Measurements from ENCODE around the gene RGL4.

The RGL4 gene

DNA sequence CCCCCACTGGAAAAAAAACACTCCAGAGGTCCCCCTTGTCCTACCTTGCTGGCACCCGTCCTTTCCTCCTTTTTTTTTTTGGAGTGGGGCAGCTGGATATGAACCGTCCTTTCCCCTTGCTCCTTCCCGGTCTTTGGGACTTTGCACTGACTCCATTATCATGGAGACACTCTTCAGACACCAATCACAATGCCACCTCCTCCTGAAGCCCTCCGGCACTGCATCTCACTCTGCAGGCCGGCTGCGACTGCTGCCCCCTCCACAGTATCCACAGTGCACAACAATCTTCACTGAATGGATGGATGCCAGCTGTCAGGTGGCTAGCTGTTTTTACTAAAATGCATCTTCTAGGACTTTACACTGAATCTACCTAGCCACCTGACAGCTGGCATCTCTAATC is 12.7 kb upstream of the RGL4 start:
- DNase-seq (ENCODE audit: low read depth in 2 of 2): no peak

DNA sequence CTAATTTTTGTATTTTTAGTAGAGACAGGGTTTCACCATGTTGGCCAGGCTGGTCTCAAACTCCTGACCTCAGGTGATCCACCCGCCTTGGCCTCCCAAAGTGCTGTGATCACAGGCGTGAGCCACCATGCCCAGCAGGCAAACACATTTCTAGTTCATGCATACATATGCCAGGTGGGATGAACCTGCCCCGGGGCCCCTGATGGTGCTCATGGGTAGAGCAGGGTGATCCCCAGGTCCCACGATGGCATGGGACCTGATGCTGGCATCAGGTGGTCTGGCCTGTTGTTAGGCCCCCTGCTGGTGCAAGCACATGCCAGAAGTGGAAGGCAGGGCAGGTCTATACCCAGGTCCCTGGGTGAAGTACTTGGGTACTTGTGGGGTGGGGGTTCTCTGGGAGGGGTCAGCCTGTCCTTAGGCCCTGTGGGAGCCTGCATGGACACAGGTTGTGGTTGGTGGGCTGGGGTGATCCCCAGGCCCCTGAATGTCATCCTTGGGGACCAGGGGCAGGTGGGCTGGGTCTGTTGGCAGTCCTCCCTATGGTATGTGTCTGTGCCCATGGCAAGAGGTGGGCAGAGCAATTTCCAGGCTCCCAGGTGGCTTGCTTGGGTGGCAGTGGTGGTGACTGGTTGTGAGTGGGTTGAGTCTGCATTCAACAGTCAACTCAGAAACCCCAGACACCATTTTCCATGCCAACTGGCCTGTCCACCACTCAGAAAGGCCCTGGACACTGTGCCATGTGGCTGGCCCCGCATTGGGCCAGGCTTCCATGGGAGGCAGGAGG is 9.6 kb upstream of the RGL4 start:
- no peak for DNase-seq (ENCODE audit: low read depth in 2 of 2)

DNA sequence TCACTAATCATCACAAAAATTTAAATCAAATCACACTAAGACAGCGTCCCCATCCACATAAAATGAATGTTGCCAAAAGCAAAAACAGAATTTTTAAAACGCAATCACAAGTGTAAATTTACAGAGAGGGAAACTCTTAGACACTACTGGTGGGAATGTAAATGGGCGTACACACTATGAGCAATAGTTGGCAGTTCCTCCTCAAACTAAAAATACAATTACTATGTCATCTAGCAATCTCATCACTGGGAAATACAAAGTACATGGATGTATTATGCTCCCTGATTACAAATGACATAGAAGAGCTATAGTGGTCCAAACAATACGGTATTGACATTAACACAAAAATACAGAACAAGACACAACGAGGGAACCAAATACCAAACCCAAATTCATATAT is 8.7 kb upstream of the RGL4 start:
- no peak for DNase-seq (ENCODE audit: low read depth in 2 of 2)

DNA sequence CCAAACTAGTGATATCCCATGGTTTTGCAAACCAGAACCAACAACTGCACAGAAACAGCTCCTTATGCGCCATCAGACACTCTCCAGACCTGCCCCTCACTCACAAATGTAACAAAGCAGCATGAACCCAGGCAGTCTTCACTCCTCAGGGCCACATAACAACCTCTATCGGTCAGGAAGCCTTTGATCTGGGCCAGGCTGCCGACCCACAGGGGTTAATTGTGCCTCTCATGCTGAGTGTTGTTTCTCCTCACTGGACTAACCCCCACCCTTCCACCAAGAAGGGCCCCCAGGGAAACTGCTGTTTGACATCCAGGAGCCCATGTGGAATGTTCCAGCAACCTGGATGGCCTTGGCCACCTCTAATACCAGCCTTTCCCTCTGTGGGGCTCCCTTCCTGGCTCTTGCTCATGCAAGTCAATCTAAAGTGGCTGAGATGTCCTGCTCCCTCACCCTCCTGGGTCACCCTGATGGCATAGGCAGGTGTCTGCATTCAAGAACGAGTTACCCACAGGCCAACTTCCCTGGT is 7.9 kb upstream of the RGL4 start:
- no peak for DNase-seq (ENCODE audit: low read depth in 2 of 2)

DNA sequence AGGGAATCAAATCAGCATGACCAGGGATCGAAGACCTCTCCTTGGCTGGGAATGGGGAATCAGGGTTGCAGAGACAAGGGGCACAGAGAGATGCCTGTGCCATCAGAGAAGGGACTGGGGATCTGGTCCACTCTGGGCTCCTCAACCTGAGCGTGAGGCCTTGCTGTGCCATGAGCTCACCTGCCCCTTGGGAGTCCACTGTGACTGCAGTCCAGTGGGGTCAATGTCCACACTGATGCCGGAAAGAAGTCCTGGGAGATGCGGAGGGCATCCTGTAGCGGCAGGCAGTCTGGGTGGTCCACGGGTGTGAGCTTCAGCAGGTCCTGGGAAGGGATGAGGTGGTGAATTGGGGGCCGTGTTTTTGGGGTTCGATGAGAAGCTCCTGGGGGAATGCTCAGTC is 7.3 kb upstream of the RGL4 start:
- no peak for DNase-seq (ENCODE audit: low read depth in 2 of 2)

DNA sequence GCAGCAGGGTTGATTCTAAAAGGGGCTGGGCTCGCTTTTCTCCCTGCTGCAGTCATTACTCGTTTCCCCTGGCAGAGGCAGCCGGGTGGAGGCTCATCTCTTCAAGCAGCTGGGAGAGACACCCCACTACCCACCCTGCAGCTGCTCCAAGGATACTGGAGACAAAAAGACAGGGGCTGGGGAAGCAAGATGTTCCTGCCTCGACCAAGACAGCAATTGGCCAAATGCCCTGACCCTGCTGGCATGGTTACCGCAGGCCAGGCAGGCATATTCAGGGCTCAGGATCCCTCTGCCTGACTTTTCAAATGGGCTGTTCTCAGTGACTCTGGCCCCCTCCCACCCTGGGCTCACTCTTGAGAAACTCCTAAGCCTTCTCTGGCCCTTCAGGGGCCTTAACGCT is 6.8 kb upstream of the RGL4 start:
- DNase-seq (ENCODE audit: low read depth in 2 of 2): no peak

DNA sequence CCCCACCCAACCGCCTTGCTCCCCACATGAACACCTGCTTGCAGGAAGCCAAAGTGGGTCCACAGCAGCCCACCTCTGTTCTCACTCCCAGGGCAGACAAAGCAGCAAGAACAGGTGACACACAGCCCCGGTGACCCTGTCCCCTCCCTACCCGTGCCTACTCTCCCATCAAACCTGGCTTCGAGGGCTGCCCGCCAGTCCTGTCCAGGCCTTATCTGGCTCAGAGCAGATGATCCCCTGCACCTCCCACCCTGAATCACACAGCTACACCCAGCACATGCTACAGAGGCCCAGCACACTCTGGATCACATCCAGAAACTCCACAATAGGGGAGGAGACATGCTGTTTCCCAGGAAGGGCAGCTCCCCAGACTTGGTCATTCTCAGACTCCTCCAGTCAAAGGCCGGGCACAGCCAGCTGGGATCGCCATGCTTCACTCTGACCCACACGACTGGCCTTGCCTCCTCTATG is 6.2 kb upstream of the RGL4 start:
- DNase-seq (ENCODE audit: low read depth in 2 of 2): no peak

DNA sequence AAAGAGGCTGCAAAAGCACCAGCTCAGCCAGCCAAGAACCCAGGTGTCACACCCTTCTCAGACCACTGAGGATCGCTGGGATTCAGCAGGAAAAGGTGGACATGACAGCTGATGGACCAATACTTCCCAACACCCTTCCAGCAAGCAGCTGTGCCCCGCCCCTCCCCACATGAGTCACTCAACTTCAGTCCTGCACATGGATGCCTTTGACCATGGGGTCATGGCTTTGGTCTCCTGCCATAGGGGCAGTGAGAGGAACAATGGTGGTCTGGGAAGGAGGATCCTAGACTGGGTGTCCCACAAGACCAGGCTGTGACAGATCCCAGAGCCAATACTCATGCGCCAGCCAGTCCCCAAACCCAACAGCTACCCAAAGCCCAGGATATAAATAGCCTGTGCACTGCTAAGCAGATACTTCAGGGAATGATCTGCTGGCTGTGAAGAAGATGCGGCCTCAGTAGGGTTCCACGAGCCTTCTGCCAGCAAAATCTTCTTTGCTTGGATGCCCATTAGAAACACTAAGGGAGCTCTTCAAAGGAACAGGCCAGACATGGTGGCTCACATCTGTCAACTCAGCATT is 5.5 kb upstream of the RGL4 start:
- DNase-seq (ENCODE audit: low read depth in 2 of 2): no peak

DNA sequence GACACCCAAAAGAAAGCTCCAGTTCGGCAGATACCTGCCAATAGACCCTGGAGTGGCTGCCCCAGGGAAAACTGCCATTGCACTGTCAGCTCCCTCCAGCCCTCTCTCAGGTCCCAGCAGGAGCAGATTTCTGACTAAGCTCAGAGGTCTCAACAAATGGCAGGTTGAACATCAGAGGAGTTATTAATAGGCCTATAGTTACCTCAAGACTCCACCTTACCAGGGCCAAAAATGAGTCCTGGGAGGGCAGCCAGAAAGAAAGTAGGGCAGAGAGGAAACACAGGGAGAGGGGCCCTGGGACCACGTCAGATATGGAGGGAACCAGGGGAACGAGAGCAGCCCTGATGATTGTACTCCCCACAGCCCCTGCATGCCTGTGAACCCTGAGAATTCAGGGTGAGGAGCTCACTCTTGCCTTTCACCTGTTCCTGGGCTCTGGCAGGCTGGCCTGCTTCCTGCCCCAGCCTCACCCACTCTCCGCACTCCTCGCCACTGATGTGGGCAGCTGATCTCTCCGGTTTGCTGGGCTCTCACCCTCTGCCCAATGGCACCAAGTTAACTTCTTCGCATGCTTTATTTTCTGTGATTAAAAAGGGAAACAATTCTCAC is 4.3 kb upstream of the RGL4 start:
- no peak for DNase-seq (ENCODE audit: low read depth in 2 of 2)

DNA sequence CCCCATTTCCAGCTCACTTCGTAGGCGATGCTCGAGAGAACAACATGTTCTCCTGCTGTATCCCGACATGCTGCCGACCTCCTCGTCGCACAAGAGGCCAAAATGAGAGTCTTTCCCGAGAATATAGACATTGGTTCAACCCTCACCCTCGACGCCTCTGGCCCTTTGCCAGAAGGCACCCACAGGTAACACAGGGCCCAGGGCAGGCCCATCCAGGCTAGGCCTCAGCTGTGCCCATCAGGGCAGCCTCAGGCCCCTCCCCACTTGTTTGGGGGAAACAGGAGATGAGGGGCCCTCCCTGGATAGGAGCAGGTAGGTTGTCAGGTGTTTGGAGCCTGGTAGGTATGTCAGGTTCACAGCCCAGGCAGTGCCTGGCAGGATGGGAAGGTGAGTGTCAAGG is 2.7 kb upstream of the RGL4 start:
- DNase-seq (ENCODE audit: low read depth in 2 of 2): no peak

DNA sequence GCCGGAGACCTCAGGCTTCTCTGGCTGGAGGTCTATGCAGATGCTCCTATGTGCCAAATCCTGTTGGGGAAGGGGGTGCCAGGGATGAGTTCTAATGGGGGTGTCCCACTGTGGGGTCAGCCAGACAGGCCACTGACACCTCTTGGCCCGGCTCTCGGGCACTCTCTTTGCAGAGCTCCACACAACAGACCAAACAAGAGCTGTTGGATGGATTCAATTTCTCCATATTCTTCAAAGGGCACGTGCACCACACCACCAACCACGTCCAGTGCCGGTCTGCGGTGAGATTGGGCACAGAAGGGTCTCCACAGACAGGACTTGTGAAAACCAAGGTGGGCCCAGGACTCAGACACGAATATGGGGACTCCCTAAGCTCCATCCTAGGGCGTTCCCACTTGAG is 2.2 kb upstream of the RGL4 start:
- DNase-seq (ENCODE audit: low read depth in 2 of 2): no peak

DNA sequence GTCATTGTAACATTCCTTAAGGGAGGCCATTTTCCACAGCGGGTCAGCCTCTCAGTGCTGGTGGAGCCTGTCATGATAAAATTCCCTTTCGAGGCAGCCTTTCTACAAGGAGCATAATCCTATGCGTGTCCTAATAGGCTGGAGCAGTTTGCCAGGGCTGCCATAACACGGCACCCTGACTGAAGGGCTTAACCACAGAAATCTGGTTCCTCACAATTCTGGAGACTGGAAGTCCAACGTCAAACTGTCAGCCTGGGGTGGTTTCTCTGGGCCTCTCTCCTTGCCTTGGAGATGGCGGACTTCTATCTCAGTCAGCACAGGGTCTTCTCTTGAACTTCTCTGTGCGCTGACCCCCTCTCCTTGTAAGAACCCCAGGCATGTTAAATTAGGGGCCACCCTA is 1.4 kb upstream of the RGL4 start:
- DNase-seq (ENCODE audit: low read depth in 2 of 2): no peak

DNA sequence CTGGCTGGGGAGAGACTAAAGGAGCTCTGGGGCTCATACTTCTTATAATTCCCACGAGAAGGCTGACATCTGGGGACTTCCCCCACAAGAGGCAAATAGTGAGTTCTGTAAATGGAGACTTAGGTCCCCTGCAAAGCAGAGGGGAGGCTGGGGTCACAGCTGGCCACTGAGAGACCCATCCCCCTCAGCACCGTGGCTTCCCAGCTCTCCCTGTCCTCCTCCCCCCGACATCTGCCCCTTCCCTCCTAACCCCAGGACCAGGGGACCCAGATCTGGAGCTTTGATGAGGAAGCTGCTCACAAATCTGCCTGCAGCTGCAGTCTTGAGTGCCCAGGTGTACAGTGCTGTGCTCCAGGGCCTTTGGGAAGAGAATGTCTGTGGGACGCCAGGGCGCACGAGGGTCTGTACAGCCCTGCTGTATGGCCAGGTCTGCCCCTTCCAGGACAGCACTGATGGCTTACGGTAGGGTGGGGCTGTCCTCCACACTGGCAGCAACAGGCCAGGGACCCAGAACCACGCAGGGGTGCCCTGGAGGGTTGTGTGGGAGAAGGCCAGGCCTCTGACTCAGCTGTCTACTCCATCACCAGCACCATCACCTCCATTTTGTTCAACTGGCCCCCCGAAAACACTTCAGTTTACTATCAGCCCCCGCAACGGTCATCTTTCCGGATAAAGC is 1.1 kb downstream of the RGL4 start:
- DNase-seq (ENCODE audit: low read depth in 2 of 2): no peak

DNA sequence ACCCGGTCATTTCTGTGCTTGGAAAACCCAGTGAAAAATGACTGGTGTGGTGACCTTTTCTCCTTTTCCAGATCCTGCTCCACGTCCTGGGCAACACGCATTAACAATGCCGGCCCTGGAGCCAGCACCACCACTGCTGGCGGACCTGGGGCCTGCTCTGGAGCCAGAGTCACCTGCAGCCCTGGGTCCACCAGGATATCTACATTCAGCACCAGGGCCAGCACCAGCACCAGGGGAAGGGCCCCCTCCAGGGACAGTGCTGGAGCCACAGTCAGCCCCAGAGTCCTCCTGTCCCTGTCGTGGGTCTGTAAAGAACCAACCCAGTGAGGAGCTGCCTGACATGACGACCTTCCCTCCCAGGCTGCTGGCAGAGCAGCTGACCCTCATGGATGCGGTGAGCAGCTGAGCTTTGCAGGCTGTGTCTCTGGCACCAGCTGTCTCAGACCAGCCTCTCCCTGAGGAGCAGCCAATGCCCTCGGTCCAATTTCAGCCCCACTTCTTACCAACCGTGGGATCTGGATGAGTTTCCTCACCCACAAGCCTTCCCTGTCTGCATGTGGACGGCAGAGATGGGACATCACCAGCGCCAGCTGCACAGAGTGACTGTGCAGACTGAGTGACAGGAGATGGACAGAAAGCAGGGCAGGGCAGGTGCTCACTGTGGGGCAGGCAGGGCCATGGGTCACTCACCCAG is 1.9 kb downstream of the RGL4 start:
- DNase-seq (ENCODE audit: low read depth in 2 of 2): no peak

DNA sequence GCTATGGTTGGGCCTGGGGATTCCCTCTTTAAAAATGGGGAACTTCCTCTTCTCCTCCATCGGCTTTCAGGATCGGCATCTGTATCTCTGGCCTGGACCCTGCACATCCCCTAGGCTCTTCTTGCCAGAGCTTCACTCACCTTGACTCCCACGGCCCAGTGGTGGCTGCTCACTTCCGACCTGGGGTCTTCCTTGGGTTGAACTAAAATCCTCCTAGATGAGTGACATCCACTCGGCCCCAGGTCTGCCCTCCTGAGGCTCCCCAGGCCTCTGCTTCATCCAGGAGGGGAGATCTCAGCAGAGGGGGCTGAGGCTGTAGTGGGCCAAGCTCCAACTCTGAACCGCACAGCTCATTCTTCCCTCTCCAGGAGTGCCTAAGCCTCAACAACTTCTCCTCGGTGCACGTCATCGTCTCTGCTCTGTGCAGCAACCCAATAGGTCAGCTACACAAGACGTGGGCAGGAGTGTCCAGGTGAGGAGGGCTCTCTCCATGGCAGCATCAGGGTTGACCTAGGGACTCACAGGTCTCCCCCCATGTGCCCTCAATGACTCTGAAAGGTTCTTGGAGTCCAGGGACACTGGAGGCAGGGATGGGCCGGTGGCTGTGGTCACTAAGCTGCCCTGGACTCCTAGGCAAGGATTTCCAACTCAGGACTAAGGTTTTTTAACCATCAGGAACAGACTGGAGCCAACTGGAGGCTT is 3.3 kb downstream of the RGL4 start:
- DNase-seq (ENCODE audit: low read depth in 2 of 2): no peak

DNA sequence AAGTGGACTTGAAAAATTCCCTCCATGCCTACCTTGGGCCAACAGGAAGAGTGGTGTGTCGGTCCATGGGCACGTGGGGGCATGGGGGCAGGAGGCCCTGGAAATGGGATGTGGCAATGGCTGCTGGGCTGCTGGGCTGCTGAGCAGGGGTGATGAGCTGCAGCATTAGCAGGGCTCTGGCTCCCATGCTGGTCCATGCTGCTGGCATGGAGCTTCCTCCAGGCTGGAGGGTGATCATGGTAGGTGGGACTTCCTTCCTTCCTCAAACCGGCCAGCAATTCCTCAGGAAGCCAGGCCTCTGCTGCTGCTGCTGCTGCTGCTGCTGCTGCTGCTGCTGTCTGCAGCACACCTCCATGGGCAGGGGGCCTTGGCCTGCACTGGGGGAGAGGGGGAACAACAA is 4.3 kb downstream of the RGL4 start:
- DNase-seq (ENCODE audit: low read depth in 2 of 2): no peak

DNA sequence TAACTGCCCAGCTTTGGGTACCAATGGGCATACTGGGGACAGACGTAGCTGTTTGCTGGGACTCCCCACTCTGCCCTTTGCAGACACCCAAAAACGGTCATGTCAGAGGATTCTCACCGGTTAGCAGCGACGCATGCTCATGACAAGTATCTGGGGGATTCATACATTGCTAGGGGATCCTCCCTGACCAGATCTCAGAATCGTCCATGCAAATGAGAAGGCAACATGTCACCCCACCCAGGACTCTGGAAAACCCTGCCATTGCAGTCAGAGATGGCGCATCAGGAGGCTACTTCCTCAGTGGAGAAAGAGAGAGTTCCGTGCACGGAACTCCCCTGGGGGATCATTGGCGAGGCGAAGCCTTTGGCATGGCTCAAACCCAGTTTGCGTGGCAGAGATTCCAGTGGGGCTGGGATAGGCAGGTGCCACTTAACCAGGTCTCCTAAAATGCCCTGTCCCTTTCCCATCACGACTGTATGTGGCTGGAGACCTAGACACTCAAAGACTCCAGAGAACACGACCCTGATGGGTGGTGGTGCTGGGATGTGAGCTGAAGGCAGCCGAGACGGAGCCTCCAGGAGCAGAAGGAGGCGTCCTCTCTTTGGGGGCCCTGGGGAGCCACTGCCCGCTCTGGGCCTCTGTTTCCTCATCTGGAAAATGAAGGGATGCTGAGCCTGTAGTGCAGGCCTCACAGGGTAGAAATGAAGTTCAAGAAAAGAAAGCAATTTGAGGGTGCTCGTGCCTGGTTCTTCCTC is 4.9 kb downstream of the RGL4 start:
- no peak for DNase-seq (ENCODE audit: low read depth in 2 of 2)

DNA sequence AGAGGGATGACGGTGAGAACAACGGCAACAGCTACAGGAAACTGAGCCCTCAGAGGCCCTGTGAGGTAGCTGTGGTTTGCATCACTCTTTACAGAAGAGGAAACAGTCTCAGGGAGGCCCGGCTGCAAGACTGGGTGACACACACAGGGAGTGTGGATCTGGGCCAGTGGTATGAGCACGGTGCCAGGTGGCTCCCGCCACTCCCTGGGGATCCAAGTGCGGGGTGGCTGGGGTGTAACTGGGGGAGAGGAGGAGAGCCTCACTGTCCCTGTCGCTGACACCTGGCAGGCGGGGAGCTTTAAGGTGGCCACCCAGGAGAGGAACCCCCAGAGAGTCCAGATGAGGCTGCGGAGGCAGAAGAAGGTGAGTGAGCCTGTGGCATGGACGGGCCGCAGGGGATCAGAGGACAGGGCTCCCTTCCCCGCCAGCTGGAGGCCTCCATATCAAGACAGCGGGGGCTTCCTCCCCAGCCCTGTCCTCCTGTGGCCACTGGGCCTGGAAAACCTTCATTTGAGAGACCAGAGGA is 5.6 kb downstream of the RGL4 start:
- DNase-seq (ENCODE audit: low read depth in 2 of 2): peak; percentile 50 to 54

DNA sequence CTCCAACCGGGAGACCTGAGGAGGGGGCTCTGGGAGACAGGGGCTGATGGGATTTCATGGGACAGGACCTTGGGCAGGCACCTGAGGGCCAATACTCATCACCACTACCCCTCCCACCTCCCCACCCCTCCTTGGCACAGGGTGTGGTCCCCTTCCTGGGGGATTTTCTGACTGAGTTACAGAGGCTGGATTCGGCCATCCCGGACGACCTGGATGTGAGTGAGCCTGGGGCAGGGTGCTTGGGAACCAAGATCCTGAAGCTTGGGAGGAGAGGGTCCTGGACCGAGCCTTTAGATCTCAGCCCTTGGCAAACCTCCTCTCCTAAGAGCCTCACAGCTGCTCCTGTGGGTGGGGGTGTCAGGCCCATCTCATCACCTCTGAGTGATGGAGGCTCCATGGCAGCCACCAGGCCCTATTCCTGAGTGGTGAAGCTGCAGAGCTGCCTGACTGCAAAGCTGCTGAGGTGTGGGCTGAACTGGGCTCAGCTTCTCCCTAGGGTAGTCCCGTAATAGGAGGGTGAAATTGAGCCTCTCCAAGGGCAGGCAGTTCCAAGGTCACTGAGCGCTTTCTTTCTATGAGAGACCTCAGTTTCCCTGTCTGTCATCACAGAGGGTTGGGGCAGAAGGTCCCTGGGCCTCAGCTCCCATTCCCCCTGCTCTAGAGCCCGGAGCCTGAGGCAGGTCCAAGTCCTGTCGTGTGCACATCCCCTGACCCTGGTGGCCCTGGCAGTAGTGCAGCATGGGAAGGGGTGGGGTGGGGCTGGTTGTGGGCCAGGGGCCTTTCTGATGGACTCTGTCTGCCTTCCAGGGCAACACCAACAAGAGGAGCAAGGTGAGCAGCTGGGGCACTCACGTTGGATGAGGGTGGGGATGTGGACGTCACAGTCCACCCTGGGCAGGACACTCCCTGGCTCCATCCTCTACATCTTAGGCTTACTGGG is 6.5 kb downstream of the RGL4 start:
- DNase-seq (ENCODE audit: low read depth in 2 of 2): no peak

All from stimulated activated CD8-positive, alpha-beta memory T cell treated with anti-CD3 and anti-CD28 coated beads, Interleukin-15, amount 100 ng/mL, for 4 hours (primary cell).